ENCODE results near the gene SULT1B1.

DNA sequence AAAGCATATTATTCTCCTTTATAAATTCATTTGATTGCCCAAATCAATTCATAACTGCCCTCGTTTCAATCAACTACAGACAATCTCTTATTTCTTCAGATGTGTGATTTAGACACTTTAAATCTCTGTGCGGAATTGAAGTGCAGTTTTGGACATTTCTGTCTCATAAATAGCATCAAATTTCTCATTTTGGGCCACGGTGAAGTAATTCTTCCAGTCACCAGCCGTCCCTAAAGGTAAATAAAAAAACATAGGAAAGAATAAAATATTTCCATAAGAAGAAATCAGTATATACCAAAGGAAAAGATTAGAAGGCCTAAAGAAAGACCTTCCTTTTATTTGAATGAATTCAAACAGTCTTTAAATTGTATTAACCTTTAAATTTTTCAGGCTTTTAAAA, 33.4 kb downstream of the SULT1B1 start:
- no peak for TF ChIP-seq EZH2 (IDR thresholded peaks at IDR 0.05; ENCODE audit: insufficient read depth, low read length)
- TF ChIP-seq, protein P1, sequence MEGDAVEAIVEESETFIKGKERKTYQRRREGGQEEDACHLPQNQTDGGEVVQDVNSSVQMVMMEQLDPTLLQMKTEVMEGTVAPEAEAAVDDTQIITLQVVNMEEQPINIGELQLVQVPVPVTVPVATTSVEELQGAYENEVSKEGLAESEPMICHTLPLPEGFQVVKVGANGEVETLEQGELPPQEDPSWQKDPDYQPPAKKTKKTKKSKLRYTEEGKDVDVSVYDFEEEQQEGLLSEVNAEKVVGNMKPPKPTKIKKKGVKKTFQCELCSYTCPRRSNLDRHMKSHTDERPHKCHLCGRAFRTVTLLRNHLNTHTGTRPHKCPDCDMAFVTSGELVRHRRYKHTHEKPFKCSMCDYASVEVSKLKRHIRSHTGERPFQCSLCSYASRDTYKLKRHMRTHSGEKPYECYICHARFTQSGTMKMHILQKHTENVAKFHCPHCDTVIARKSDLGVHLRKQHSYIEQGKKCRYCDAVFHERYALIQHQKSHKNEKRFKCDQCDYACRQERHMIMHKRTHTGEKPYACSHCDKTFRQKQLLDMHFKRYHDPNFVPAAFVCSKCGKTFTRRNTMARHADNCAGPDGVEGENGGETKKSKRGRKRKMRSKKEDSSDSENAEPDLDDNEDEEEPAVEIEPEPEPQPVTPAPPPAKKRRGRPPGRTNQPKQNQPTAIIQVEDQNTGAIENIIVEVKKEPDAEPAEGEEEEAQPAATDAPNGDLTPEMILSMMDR (IDR thresholded peaks at IDR 0.05; ENCODE audit: insufficient read depth, low read depth, low read length): no peak

Measured in astrocyte (in vitro differentiated cells and primary cell).